Large intestine (tissue), 3 donors: ENCODE results near the gene MAST4. TPM values are rescaled to one million over a fixed set of nuclear protein-coding genes. Genes with fewer than 3 reads are reported as not detected.

Experiments
- DNase-seq, 2 donors: peaks; one replicate each; pipeline versions ENCODE4 v3.0.0 to v3.0.0-alpha.2; 2013
- H3K27ac ChIP-seq: one replicate; pipeline ENCODE4 v1.5.1; 2013; ENCODE audit warnings: low read length
- H3K27me3 ChIP-seq: 2 replicates; pipeline ENCODE4 v1.6.1; 2013; ENCODE audit warnings: low read length; ENCODE audit not compliant: control insufficient read depth, insufficient read depth
- H3K36me3 ChIP-seq: 2 replicates; pipeline ENCODE4 v1.6.1; 2013; ENCODE audit warnings: low read length; ENCODE audit not compliant: control insufficient read depth, insufficient read depth
- H3K4me1 ChIP-seq: one replicate; pipeline ENCODE4 v1.6.1; 2013; ENCODE audit warnings: low read length; ENCODE audit not compliant: control insufficient read depth, insufficient read depth
- H3K4me3 ChIP-seq: one replicate; pipeline ENCODE4 v1.5.1; 2013; ENCODE audit warnings: low read length
- H3K9me3 ChIP-seq: one replicate; pipeline ENCODE4 v1.6.1; 2013; ENCODE audit warnings: mild to moderate bottlenecking, low read depth, low read length, moderate library complexity; ENCODE audit not compliant: control insufficient read depth
- WGBS: methylation state at CpG from one replicate; pipeline ENCODE4 v1.1.5; 2013; ENCODE audit warnings: low lambda C conversion rate; ENCODE audit not compliant: insufficient coverage; 5-methylcytosine and 5-hydroxymethylcytosine counted together
- polyA plus RNA-seq: library from polyadenylated mRNA; unstranded; fragments of 120-200 nt; gene quantifications from one replicate; pipeline ENCODE4 v1.2.1, GENCODE V29; 2013

Gene MAST4
- polyA plus RNA-seq, 1 donor: 14.8 TPM

DNA sequence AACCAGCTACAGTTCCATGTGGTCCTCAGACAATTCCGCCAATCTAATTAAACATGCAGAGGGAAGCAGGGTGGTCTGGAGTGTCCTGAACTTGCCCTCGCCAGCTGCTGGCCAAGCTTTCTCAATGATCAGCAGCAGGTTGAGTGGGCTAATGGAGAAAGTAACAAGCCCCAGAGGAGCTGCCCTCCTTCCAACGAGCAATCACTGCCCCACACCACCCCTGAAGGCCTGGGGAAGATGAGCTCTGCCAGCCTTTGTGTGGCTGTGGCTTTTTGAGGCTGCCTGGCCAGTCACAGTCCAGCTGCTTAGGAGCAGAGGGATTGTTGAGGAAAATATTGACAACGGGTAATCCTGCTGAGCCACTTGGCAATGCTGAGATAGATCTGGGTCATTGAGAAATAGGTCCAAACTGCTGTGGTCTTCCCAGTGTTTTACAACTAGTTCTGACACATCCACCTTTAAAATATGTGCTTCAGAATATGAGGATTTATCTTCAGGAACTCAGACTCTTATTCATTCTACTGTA, 493.1 kb downstream of the MAST4 start:
- H3K4me1 ChIP-seq: no peaks in the 10 kb centered on the region
- no peak overlapping the region for H3K4me3 ChIP-seq
- H3K27ac ChIP-seq: no peak overlapping the region
- H3K9me3 ChIP-seq: no peaks in the 10 kb centered on the region
- no peaks in the 10 kb centered on the region for H3K27me3 ChIP-seq
- peaks cover 6% of the 10 kb centered on the region for H3K36me3 ChIP-seq
- no CpG with 5 or more reads among the region's 4 CpGs for WGBS
- no peak for DNase-seq

DNA sequence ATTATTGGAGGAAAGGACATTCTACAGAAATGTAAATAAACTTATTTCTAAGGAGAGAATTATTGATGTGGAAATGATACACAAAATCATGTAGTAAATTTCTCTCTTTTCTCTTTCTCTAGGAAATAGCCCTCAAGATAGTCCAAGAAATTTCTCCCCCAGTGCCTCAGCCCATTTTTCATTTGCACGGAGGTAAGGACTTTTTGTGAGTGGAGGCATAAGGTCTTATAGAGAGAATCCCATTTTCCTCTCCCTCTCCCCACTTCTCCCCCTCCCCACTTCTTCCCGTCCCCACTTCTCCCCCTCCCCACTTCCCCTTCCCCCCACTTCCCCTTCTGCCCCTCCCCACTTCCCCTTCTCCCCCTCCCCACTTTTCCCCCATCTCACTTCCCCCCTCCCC, 493.8 kb downstream of the MAST4 start:
- no CpG with 5 or more reads among the region's 2 CpGs for WGBS
- DNase-seq: no peak
- no peaks in the 10 kb centered on the region for H3K4me1 ChIP-seq
- no peak overlapping the region for H3K4me3 ChIP-seq
- H3K36me3 ChIP-seq: peaks cover 6% of the 10 kb centered on the region
- H3K27me3 ChIP-seq: no peaks in the 10 kb centered on the region
- H3K9me3 ChIP-seq: no peaks in the 10 kb centered on the region
- no peak overlapping the region for H3K27ac ChIP-seq

DNA sequence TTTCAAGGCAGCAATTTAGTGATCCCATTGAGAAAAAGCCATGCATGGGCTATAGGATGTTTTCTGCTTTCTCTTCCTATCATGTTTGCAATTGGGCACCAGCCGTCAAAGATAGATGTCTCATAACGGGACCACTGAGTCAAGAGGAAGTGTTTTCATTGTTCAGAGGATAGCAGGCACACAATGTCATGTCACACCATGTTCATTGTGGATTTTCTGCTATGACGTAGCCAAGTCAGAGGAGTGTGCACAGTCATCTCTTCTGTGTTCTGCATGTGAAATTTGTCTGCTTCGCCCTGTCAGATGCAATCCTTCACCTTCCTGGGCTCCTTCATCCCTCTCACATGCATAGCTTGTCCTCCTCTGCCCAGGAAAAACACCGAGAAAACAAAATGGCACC, 494.4 kb downstream of the MAST4 start:
- H3K4me1 ChIP-seq: no peaks in the 10 kb centered on the region
- 100% methylated on average over 1 of the region's 5 CpGs for WGBS
- H3K9me3 ChIP-seq: no peaks in the 10 kb centered on the region
- H3K36me3 ChIP-seq: peaks cover 6% of the 10 kb centered on the region
- H3K27ac ChIP-seq: no peak overlapping the region
- DNase-seq: no peak
- H3K4me3 ChIP-seq: no peak overlapping the region
- H3K27me3 ChIP-seq: no peaks in the 10 kb centered on the region

DNA sequence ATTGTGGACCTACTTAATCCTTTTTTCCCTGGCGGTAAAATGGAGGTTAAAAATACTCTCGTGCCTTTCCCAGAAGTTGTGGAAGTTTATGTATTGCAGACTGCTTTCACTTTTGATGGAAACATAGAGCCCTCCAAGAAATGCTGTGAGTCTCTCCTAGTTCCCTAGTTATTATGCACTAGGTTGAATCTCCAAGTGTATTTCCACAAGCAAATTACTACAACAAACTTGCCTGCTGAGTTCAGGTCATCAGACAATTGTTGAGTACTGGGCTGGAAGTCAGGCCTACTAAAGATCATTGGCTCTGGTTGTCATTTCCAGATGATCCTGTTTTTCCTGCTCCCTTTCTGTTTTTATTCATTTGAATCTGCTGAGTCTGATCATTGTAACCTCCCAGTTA, 496.3 kb downstream of the MAST4 start:
- Histone ChIP-seq H3K9me3 (no peaks in the 10 kb centered on the region), H3K27me3 (no peaks in the 10 kb centered on the region), H3K4me1 (no peaks in the 10 kb centered on the region), H3K4me3 (no peak overlapping the region), H3K36me3 (peaks cover 6% of the 10 kb centered on the region), H3K27ac (no peak overlapping the region)
- WGBS: no CpG with 5 or more reads among the region's 2 CpGs
- DNase-seq: peak in 1 of 2 donors; percentile 18

DNA sequence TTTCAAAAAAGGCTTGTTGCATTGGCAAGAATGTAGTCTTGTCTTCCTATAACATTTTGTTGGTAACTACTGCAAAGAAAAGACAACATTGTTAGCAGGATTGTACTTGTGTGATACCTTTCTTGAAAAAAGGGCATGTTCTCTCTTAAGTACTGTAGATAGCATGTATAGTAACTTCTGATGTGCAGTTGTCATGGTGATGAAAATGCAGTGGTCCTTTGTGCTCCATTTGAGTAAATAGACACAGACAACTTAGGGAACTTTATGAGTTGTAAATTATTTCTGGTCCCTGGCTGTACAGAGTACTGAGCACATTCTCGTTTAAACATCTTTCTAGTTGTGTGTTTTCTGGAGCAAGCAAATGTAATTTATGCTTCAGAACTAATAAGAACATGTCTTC, 497.1 kb downstream of the MAST4 start:
- no peaks in the 10 kb centered on the region for H3K9me3 ChIP-seq
- H3K4me1 ChIP-seq: no peaks in the 10 kb centered on the region
- peaks cover 6% of the 10 kb centered on the region for H3K36me3 ChIP-seq
- no peaks in the 10 kb centered on the region for H3K27me3 ChIP-seq
- no CpG with 5 or more reads among the region's 1 CpG for WGBS
- H3K4me3 ChIP-seq: no peak overlapping the region
- no peak overlapping the region for H3K27ac ChIP-seq
- DNase-seq: no peak

DNA sequence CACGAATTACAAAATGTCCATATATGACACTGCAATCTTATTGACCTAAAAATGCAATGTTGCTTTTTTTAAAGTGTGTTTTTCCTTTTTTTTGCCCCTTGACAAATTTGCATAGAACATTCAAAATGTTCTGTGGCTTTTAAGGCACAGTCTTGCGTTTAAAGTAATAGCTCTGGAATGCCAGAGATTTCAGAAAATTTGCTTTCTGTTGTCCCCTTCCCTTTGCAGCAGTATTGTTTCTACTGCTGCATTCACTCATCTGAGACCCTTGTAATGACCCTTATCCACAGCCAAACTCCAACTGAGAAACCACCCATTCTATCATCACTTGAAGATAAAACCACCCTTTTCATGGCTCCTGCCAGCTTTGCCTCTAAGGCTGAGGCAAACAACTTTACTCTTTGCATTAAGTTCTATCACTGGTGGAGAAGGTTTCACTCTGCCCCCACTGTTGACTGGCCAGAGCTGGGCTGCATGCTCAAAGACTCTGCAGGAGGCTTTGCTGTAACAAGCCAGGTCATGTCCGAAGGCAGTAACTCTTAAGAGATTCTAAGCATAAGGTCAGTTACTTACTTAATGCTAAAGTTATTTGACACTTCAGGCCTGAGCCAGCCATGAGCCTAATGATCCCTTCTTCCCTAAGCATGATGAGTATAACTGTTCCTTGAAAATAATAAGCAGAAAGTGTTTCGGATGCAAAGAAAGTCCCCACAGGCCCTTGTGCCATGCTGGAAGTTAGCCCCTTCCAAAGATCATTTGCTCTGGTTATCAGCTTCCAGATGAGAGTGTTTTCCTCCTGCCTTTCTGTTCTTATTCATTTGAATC, 498.5 kb downstream of the MAST4 start:
- 83% methylated on average over 2 of the region's 4 CpGs for WGBS
- Histone ChIP-seq H3K27ac (peak overlapping the region; percentile 59), H3K9me3 (no peaks in the 10 kb centered on the region), H3K4me3 (no peak overlapping the region), H3K27me3 (no peaks in the 10 kb centered on the region), H3K36me3 (peaks cover 6% of the 10 kb centered on the region), H3K4me1 (no peaks in the 10 kb centered on the region)
- peak in 1 of 2 donors; percentile 17 for DNase-seq

DNA sequence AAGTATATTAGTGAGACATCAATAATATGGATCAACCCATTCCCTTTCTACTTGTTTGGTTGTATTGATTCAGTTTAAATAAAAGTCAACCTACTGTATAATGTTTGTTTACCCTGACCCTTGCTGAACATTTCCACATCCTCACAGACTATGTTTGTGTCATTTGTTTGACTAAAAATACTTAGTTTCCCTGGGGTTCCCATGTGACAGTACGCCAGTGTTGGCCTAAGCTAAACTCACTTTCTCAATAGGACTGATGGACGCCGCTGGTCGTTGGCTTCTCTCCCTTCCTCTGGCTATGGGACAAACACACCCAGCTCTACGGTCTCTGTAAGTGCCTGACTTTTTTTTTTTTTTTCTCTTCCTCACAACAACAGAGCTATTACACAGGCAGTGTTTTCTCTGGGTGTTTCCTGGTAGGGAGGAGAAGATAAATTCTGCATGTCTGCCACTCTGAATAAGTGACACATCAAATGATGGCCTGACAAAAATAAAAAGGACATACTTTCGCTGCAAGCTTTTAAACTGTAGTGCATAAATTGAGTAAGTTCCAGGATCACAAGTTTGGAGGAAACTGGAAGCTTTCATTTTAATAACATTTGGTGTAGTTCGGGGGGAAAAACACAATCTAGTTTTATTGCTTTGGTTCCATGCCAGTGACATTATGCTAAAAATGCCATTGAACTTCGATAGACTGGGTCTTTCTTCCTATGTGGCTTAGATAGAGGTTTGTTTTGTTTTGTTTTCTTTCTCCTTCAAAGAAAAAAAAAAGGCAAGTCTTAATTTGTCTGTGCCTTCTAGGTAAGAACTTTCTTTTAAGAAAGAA, 499.4 kb downstream of the MAST4 start:
- Histone ChIP-seq H3K27me3 (no peaks in the 10 kb centered on the region), H3K27ac (peak overlapping the region; percentile 59), H3K36me3 (peaks cover 7% of the 10 kb centered on the region), H3K9me3 (no peaks in the 10 kb centered on the region), H3K4me3 (no peak overlapping the region), H3K4me1 (no peaks in the 10 kb centered on the region)
- 20% methylated on average over 1 of the region's 8 CpGs for WGBS
- peak; percentile 33 to 74 for DNase-seq

DNA sequence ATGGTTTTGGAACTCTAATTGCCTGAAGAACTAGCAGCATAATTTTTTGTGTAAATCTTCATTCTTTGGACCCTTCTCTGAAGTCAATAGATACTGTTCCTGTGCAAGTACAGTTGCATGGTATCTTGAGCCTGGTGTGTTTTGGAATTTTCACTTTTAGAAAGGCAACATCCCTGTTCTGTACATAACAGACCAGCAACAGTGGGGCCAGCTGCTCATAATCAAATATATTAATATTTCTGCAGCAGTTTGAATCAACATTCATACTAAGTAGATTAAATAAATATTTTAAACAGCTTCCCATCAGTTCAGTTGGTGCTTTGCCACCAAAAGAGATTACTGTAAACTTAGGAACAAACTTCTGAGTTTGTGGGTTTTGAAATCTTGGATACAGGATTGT, 502.5 kb downstream of the MAST4 start:
- no peaks in the 10 kb centered on the region for H3K9me3 ChIP-seq
- H3K4me3 ChIP-seq: no peak overlapping the region

DNA sequence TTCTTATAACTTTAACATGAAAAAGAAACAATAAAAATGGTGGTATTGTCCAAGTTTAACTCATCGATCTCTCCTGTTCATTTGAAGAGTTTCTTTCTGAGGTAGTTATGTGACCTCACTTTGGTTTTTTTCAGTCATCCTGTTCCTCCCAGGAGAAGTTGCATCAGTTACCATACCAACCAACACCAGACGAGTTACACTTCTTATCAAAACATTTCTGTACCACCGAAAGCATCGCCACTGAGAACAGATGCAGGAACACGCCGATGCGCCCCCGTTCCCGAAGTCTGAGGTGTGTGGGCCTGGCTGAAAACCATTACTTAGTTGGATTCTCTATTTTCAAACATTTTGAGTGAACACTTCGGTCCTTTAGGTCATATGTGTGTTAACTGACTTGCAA, 504.1 kb downstream of the MAST4 start:
- 100% methylated on average over 2 of the region's 10 CpGs for WGBS
- Histone ChIP-seq H3K9me3 (no peaks in the 10 kb centered on the region), H3K36me3 (peaks cover 30% of the 10 kb centered on the region)

More for the DNA sequence above, 502.5 kb downstream of the MAST4 start:
- H3K4me1 ChIP-seq: no peaks in the 10 kb centered on the region
- no peak for DNase-seq
- H3K27me3 ChIP-seq: no peaks in the 10 kb centered on the region
- no peak overlapping the region for H3K27ac ChIP-seq
- H3K36me3 ChIP-seq: peaks cover 21% of the 10 kb centered on the region

DNA sequence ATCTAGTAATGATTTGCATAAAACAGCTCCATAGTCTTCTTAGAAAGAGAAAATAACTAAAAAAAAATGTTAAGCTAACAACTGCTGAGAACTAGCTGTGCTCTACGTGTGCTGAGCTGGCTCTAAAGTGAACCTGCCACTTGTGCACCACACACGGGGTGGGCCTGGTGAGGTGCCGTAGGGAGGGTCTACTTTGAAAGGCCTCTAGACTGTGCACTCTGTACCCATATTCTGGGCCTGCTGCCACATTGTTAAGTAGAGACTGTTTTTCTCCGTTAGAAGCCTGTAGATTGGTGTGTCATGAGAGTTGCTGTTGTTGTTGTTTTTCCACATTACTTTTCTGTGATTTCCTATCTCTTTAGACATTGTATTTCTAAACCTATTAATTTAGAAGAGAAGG, 506.5 kb downstream of the MAST4 start:
- H3K36me3 ChIP-seq: peaks cover 42% of the 10 kb centered on the region
- WGBS: no CpG with 5 or more reads among the region's 4 CpGs

More for the DNA sequence above, 504.1 kb downstream of the MAST4 start:
- Histone ChIP-seq H3K4me1 (no peaks in the 10 kb centered on the region), H3K27me3 (no peaks in the 10 kb centered on the region), H3K27ac (no peak overlapping the region), H3K4me3 (no peak overlapping the region)
- DNase-seq: no peak

More for the DNA sequence above, 506.5 kb downstream of the MAST4 start:
- Histone ChIP-seq H3K4me1 (no peaks in the 10 kb centered on the region), H3K4me3 (no peak overlapping the region), H3K27ac (no peak overlapping the region), H3K27me3 (no peaks in the 10 kb centered on the region), H3K9me3 (no peaks in the 10 kb centered on the region)
- DNase-seq: no peak
